ENCODE data around the gene TMEM125.

GRCh38 chr1:43273708-43274107 lies 3.9 kb downstream of the TMEM125 start:
- no peak for TF ChIP-seq CTCF (IDR thresholded peaks at IDR 0.05)
- TF ChIP-seq POLR2AphosphoS5 (IDR thresholded peaks at IDR 0.05): no peak

Measured in breast epithelium (tissue), 3 donors.